ENCODE data around the gene PRPS1. TPM values are rescaled to one million over a fixed set of nuclear protein-coding genes. Genes with fewer than 3 reads are reported as not detected.
"Not testable (repeated sequence)": the region's sequence is repeated elsewhere in the genome, so short reads cannot be mapped to it uniquely, and the experiment has no call there.

The PRPS1 gene
- polyA plus RNA-seq (ENCODE audit: insufficient read length): 26.7 TPM

- peak; percentile 91 for DNase-seq
These were observed at the start of gene PRPS1 for GRCh38 chrX:107627838-107628661. Gene PRPS1, plus strand, starts transcription at chrX:107628510. Its CDS starts 119 bp downstream, at chrX:107628629.

DNA sequence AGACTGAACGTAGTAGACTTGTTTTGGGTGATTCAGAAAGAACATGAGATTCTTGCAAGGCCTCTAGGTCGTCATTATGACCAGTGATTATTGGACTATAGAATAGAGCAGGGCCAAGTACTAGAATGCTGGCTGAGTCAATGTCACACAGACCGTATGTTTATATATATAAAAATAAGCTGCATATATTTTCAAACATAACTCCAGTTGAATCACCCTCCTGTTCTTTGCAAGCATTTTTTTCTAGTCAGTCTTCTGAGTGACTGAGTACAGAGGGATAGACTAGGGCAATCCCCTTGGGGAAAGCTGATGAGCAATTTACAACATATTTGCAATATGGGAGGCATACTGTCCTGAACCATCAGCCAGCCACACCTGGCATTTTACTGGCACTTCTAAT, 48.4 kb upstream of the PRPS1 start:
- DNase-seq: no peak

DNA sequence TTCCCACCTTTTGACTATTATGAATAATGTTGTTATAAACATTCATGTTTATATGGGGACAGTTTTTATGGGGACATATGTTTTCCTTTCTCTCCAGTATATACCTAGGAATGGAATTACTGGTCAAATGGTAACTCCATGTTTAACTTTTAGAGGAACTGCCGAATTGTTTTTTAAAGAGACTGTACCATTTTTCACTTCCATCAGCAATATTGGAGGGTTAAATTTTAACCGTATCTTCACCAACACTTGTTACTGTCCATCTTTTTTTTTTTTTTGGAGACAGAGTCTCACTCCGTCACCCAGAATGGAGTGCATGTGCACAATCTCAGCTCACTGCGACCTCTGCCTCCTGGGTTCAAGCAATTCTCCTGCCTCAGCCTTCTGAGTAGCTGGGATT, 46.4 kb upstream of the PRPS1 start:
- DNase-seq: no peak

DNA sequence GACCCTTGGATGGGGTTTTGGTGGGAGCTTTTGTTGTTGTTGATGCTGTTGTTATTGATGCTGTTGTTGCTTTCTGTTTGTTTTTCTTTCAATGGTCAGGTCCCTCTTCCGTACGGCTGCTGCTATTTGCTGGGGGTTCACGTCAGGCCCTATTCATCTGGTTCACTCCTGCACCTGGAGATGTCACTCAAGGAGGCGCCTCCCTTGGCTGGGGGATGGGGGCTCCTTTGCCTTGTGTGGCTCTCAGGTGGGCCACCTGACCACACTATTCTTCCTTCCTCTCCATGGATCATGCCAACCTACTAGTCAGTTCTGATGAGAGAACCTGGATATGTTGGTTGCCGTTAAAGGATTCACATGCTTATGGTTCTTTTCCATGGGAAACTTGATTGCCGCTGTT, 39.1 kb upstream of the PRPS1 start:
- DNase-seq: no peak

GRCh38 chrX:107596651-107597050, 31.7 kb upstream of the PRPS1 start:
- DNase-seq: no peak

GRCh38 chrX:107597264-107597663, 31.0 kb upstream of the PRPS1 start:
- DNase-seq: no peak

GRCh38 chrX:107597791-107598190, 30.5 kb upstream of the PRPS1 start:
- no peak for DNase-seq

GRCh38 chrX:107599450-107599861, 28.9 kb upstream of the PRPS1 start:
- no peak for DNase-seq

DNA sequence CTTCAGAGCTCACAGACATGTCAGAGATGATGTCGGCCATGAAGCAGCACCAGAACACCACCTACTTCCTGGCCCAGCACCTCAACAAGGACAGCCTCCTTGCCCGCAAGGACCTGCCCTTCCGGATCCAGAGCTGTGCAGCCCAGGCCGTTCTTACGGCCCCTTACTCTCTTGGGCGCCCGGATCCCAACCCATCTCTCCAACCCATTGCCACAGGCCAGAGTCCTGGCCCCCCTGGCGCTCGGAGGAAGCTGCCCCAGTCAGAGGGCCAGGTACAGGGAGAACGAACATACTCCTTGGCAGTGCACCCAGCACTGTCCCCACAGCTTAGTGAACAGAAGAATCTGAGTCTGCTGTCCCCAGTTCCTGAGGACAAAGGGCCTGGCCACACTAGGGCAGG, 27.9 kb upstream of the PRPS1 start:
- DNase-seq: no peak

DNA sequence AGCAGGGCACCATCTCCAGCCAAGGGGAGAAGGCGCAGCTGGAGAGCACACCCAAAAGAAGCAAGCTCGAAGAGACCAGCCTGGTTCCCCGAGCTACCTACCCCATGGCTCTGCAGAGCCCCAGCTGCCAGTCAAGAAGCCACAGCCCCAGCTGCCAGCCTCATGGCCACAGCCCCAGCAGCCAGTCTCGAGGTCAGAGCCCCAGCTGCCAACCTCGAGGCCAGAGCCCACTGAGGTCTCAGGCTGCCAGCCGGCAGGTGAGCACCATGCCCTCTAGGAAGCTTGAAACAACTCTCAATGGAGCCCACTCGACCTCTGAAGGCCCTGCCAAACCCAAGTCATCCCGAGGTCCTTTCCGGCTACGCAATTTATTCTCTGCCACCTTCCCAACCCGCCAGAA, 27.0 kb upstream of the PRPS1 start:
- DNase-seq: no peak

- no peak for DNase-seq
These were observed 26.6 kb upstream of the PRPS1 start for GRCh38 chrX:107601759-107602158.

DNA sequence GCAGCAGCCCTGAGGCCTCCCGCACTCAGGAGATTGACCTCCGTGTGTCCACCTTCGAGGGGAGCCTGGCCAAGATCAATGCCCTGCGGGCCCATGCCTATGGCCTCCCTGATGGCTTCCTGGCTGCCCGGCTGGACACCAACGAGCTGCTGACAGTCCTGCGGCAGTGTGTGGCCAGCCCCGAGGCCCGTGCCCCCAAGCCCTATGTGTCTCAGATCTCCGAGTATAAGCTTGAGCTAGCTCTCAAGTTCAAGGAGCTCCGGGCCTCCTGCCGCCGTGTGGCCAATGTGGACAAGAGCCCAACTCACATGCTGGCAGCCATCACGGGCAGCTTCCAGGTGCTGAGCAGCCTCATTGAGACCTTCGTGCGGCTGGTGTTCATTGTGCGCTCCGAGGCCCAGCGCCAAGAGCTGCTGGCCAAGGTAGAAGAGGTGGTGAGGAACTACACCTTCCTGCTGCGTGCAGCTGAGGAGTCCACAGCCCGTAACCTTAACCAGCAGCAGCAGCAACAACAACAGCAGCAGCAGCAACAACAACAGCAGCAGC, 25.5 kb upstream of the PRPS1 start:
- DNase-seq: no peak

- no peak for DNase-seq
These were observed 24.7 kb upstream of the PRPS1 start for GRCh38 chrX:107603429-107604159.

GRCh38 chrX:107609061-107609460, 19.2 kb upstream of the PRPS1 start:
- DNase-seq: not testable (repeated sequence)

GRCh38 chrX:107610667-107611066, 17.6 kb upstream of the PRPS1 start:
- no peak for DNase-seq

DNA sequence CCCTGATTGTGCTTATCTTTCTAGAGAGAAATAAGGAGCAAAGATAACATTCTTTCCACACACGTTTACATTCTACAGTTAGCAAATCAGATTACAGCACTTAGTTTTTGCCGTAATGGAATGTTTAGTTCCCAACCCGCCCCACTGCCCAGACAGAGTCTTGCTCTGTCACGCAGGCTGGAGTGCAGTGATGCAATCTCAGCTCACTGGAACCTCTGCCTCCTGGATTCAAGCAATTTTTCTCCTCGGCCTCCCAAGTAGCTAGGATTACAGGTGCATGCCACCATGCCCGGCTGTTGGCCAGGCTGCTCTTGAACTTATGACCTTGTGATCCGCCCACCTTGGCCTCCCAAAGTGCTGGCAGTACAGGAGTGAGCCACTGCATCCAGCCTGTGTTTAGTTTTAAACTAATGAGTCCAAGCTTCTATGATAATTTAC, 8.4 kb upstream of the PRPS1 start:
- DNase-seq: no peak

DNA sequence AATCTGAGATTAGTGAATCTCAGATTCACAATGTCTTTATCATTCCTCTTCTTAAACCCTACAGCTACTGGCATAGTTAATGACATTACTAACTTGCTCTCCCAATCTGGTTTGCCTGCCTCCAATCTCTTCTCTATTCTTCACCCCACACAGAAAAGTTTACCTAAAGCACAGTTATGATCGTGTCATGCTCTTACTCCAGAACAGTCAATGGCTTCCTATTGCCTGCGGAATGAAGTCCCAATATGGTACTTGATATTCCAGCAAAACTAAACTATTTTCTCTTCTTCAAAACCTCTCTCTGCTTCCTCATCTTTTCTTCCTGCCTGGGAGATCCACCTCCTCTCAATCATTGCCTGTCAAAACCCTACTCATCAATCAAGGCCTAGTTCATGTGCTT, 3.4 kb upstream of the PRPS1 start:
- DNase-seq: no peak

DNA sequence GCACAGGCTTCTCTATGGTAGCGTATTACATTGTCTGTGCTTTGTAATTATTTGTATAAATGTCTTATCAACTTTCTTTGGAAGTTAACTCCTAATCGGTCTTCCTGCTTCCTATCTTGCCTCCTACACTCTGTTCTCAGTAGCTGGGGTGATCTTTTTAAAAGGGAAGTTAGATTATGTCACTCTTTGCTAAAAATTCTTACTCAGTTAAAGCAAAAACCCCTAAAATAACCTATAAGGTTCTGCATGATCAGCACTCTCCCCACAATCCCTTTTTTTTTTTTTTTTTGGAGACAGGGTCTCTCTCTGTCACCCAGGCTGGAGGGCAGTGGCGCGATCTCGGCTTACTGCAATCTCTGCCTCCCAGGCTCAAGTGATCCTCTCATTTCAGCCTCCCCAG, 2.6 kb upstream of the PRPS1 start:
- no peak for DNase-seq

GRCh38 chrX:107626481-107626880, 1.8 kb upstream of the PRPS1 start:
- no peak for DNase-seq

DNA sequence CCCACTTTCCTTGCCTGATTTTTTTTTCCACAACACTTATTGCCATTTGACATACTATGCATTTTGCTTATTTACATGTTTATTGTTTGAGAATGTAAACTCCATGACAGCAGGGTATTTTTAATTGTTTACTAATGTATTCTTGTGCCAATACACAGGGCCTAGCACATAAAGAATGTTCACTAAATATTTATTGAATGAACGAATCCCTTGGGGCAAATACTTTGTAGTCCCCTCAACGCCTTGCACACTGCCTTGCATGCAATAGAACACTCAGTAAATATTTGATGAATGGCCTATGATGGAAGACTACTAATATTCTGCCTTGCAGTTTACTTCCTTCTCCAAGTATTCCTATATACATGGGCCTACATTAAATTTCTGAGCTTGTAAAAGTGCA, 1.4 kb upstream of the PRPS1 start:
- DNase-seq: no peak

DNA sequence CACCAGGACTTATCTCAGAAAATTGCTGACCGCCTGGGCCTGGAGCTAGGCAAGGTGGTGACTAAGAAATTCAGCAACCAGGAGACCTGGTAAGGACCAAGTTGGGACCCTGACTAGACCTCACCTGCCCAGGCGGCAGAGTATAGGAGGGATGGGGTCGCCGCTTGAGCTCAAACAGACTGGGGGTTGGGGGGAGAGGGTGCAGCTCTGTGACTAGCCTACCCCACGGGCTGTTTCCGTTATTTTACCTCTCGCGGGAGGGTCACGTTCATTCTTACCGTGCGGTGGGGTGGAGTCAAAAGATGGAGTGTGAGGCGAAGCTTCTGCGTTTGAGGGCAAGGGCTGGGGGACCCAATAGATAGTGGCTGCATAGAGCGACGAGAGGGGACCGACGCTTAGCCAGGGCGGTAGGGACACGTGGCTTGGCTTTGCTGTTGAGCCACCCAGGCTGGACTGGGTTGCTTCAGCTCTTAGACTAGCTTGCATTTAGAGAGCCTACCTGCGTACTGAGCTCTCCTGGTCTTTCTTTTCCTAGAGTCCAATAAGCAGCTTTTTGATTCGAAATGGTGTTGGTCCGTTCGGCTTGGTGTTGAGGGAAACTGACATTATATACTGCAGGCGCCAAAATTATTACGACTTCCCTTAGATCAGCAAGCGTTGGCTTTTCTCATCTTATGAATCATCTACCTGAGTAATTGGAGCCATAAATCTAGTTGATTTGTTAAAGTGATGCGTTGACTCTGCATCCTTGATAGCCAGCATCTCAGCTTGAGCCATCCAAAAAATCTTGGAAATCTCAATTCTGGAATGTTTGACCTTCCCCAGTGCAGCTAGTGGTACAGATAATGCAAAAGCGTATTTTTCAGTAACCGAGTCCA, 591 bp downstream of the PRPS1 start:
- DNase-seq: peak; percentile 26

GRCh38 chrX:107629540-107629909, 1.2 kb downstream of the PRPS1 start:
- DNase-seq: peak; percentile 12
